NB4 (cell line): ENCODE data around the gene FAM170B.

Experiments
- DNase-seq: peaks from one replicate; pipeline ENCODE4 v3.0.0; 2010; ENCODE audit warnings: low read depth
- H3K4me3 ChIP-seq: one replicate; pipeline ENCODE4 v1.5.1; 2011; ENCODE audit warnings: mild to moderate bottlenecking, low read depth, low read length, moderate library complexity
- CTCF ChIP-seq: IDR thresholded peaks from one replicate; pipeline ENCODE4 v1.5.1; 2012; ENCODE audit warnings: low read depth, low read length
- MAX ChIP-seq: IDR thresholded peaks from 2 replicates; pipeline ENCODE4 v1.6.1; 2011; ENCODE audit warnings: low read depth, low read length
- MYC ChIP-seq: IDR thresholded peaks from 2 replicates; pipeline ENCODE4 v1.6.1; 2011; ENCODE audit warnings: low read depth, low read length
- POLR2A ChIP-seq: IDR thresholded peaks from 2 replicates; pipeline ENCODE4 v1.6.1; 2011; ENCODE audit warnings: mild to moderate bottlenecking; ENCODE audit not compliant: insufficient read length; ENCODE audit errors: extremely low read depth

Gene FAM170B

GRCh38 chr10:49096890-49097445 is 36.9 kb downstream of the FAM170B start:
- no peak for TF ChIP-seq MYC
- TF ChIP-seq MAX: no peak
- no peak for TF ChIP-seq POLR2A
- no peak for TF ChIP-seq CTCF
- H3K4me3 ChIP-seq: no peak overlapping the region
- DNase-seq: no peak

GRCh38 chr10:49094646-49095045 is 39.2 kb downstream of the FAM170B start:
- H3K4me3 ChIP-seq: no peak overlapping the region
- DNase-seq: no peak
- no peak for TF ChIP-seq MYC
- TF ChIP-seq POLR2A: no peak
- no peak for TF ChIP-seq CTCF
- TF ChIP-seq MAX: no peak

- no peak for DNase-seq
- H3K4me3 ChIP-seq: no peak overlapping the region
- TF ChIP-seq MAX: no peak
- no peak for TF ChIP-seq POLR2A
- TF ChIP-seq CTCF: no peak
- TF ChIP-seq MYC: no peak
Measured at GRCh38 chr10:49093922-49094321, 39.9 kb downstream of the FAM170B start.

GRCh38 chr10:49092477-49092876 is 41.3 kb downstream of the FAM170B start:
- TF ChIP-seq MAX (no peak), CTCF (no peak)
- no peak overlapping the region for H3K4me3 ChIP-seq
- DNase-seq: no peak

- H3K4me3 ChIP-seq: no peak overlapping the region
- no peak for DNase-seq
- TF ChIP-seq POLR2A (no peak), MYC (no peak), CTCF (no peak), MAX (no peak)
Measured at GRCh38 chr10:49091450-49092210, 42.2 kb downstream of the FAM170B start.
